WTC11 (cell line): ENCODE results near the gene PPP1R14B. TPM values are rescaled to one million over a fixed set of nuclear protein-coding genes. Genes with fewer than 3 reads are reported as not detected.

Experiments
- ATAC-seq: fragments of 200-7000 bp; cut with Tn5 transposase; 2 replicates; pipeline ENCODE4 v1.10.0; 2021; ENCODE audit warnings: mild to moderate bottlenecking, moderate library complexity
- CTCF ChIA-PET: fragments of 300-600 bp; sonication (Branson Sonifier 250); formaldehyde crosslinking; loops from one replicate; lab custom pipeline; 2021; ENCODE audit warnings: antibody characterized with exemption; lab: Charles Lee
- POLR2A ChIA-PET: fragments of 350-600 bp; sonication (Branson Sonifier 250); formaldehyde crosslinking; loops from one replicate; lab custom pipeline; 2021; ENCODE audit warnings: antibody characterized with exemption; lab: Charles Lee
- DNase-seq: peaks from one replicate; pipeline ENCODE4 v3.0.0; 2021; ENCODE audit warnings: low spot score
- H3K27ac Mint-ChIP-seq: 2 replicates; pipeline ENCODE4 v1.8.0; 2021; ENCODE audit warnings: mixed read lengths
- H3K27me3 Mint-ChIP-seq: 2 replicates; pipeline ENCODE4 v1.8.0; 2021; ENCODE audit warnings: low read depth, mild to moderate bottlenecking, moderate library complexity, mixed read lengths
- H3K36me3 Mint-ChIP-seq: 2 replicates; pipeline ENCODE4 v1.8.0; 2021; ENCODE audit warnings: mixed read lengths
- H3K4me1 Mint-ChIP-seq: 2 replicates; pipeline ENCODE4 v1.8.0; 2022; ENCODE audit warnings: mixed read lengths
- H3K4me3 Mint-ChIP-seq: 2 replicates; pipeline ENCODE4 v1.8.0; 2021; ENCODE audit warnings: mild to moderate bottlenecking, moderate library complexity, mixed read lengths
- H3K9me3 Mint-ChIP-seq: 2 replicates; pipeline ENCODE4 v1.8.0; 2021; ENCODE audit warnings: mixed read lengths
- CBFB ChIP-seq: sonication (generic); formaldehyde crosslinking; IDR thresholded peaks from 2 replicates; pipeline ENCODE4 v1.8.1; 2022; ENCODE audit warnings: mild to moderate bottlenecking, low read depth, missing genetic modification reagents
- JAZF1 ChIP-seq: fragments of 250-450 bp; sonication (Bioruptor Pico); IDR thresholded peaks from 2 replicates; pipeline ENCODE4 v1.9.0; 2021; ENCODE audit warnings: moderate library complexity, mild to moderate bottlenecking, inconsistent platforms
- JUN ChIP-seq: sonication (generic); formaldehyde crosslinking; IDR thresholded peaks from 2 replicates; pipeline ENCODE4 v1.8.0; 2023; ENCODE audit warnings: mild to moderate bottlenecking, missing genetic modification reagents
- NFE2L1 ChIP-seq: sonication (generic); formaldehyde crosslinking; IDR thresholded peaks from 2 replicates; pipeline ENCODE4 v1.8.1; 2023; ENCODE audit warnings: missing genetic modification reagents
- OVOL2 ChIP-seq: fragments of 250-450 bp; sonication (Bioruptor Pico); IDR thresholded peaks from 2 replicates; pipeline ENCODE4 v1.9.0; 2021; ENCODE audit warnings: mild to moderate bottlenecking, borderline replicate concordance
- RELA ChIP-seq: sonication (generic); formaldehyde crosslinking; IDR thresholded peaks from 2 replicates; pipeline ENCODE4 v1.8.1; 2022; ENCODE audit warnings: missing genetic modification reagents, mild to moderate bottlenecking, borderline replicate concordance
- RORB ChIP-seq: fragments of 250-450 bp; sonication (Bioruptor Pico); IDR thresholded peaks from 2 replicates; pipeline ENCODE4 v1.9.0; 2021; ENCODE audit warnings: mild to moderate bottlenecking
- SMAD3 ChIP-seq: sonication (generic); formaldehyde crosslinking; IDR thresholded peaks from 2 replicates; pipeline ENCODE4 v1.8.0; 2022; ENCODE audit warnings: missing genetic modification reagents, mild to moderate bottlenecking, borderline replicate concordance
- SOX15 ChIP-seq: fragments of 250-450 bp; sonication (Bioruptor Pico); IDR thresholded peaks from 2 replicates; pipeline ENCODE4 v1.9.0; 2021; ENCODE audit warnings: mild to moderate bottlenecking
- SP1 ChIP-seq: sonication (generic); formaldehyde crosslinking; conservative IDR thresholded peaks from 2 replicates; pipeline ENCODE4 v1.8.1; 2022; ENCODE audit warnings: missing genetic modification reagents
- ZNF423 ChIP-seq: fragments of 250-450 bp; sonication (Bioruptor Pico); IDR thresholded peaks from 2 replicates; pipeline ENCODE4 v2.1.2; 2022; ENCODE audit warnings: mild to moderate bottlenecking, moderate library complexity
- total RNA-seq: library from RNA; stranded (reverse); gene quantifications from 3 replicates; pipeline ENCODE4 v1.2.3, GENCODE V29; 2021
- TF ChIP-seq, protein P1 (sequence below): sonication (generic); formaldehyde crosslinking; IDR thresholded peaks from 2 replicates; pipeline ENCODE4 v1.8.0; 2022; ENCODE audit warnings: mild to moderate bottlenecking, missing genetic modification reagents
- TF ChIP-seq, protein P2 (sequence below): sonication (generic); formaldehyde crosslinking; IDR thresholded peaks from 2 replicates; pipeline ENCODE4 v1.8.0; 2022; ENCODE audit warnings: missing genetic modification reagents
- TF ChIP-seq, protein P3 (sequence below): fragments of 250-450 bp; sonication (Bioruptor Pico); IDR thresholded peaks from 2 replicates; pipeline ENCODE4 v1.9.0; 2021; ENCODE audit warnings: moderate library complexity, mild to moderate bottlenecking, inconsistent platforms, borderline replicate concordance
- TF ChIP-seq, protein P4 (sequence below): fragments of 200-600 bp; IDR thresholded peaks from 2 replicates; pipeline ENCODE4 v1.8.0; 2022; ENCODE audit warnings: antibody characterized with exemption
- TF ChIP-seq, protein P5 (sequence below): sonication (generic); formaldehyde crosslinking; IDR thresholded peaks from 2 replicates; pipeline ENCODE4 v1.8.0; 2023; ENCODE audit warnings: mild to moderate bottlenecking, missing genetic modification reagents
- TF ChIP-seq, protein P6 (sequence below): sonication (generic); formaldehyde crosslinking; IDR thresholded peaks from 2 replicates; pipeline ENCODE4 v1.8.1; 2022; ENCODE audit warnings: mild to moderate bottlenecking, missing genetic modification reagents, moderate library complexity, borderline replicate concordance
- TF ChIP-seq, protein P7 (sequence below): fragments of 250-450 bp; sonication (Bioruptor Pico); IDR thresholded peaks from 2 replicates; pipeline ENCODE4 v1.9.0; 2021; ENCODE audit warnings: mild to moderate bottlenecking

The PPP1R14B gene
- total RNA-seq, 1 experiment from 2014 or later: 471 TPM

DNA sequence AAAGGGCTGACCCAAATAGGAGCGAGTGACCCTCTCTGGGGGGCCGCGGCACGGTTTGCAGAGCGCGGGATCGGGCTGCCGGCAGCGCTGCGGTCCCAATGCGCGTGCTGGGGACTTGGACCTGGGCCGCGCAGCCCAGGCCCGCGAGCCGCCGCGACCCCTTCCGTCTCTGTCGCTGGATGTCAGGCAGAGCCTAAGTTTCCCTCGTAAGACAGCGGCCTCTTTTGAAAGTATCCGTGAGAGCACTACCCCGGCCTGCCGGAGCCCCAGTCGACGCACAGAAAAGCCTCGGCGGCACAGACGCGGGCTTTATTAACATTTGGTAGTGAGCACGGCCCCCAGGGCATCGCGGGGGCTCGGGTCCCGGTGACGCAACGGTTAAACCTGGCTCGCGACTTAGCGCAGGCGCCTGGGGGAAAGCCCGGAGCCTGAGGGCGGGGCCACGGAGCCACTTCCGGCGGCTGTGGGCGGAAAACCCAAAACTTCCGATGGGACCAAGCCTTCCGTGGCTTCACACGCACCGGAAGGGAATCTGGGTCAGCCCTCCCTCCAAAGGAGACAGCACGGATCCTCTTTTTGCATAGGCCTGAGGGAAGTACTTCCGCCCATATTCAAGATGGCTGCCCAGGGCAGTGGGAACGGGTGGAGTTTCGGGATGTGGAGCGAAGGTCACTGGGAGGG, 22.9 kb upstream of the PPP1R14B start (continued):
- TF ChIP-seq SP1: peak; percentile 99
- TF ChIP-seq, protein P1, sequence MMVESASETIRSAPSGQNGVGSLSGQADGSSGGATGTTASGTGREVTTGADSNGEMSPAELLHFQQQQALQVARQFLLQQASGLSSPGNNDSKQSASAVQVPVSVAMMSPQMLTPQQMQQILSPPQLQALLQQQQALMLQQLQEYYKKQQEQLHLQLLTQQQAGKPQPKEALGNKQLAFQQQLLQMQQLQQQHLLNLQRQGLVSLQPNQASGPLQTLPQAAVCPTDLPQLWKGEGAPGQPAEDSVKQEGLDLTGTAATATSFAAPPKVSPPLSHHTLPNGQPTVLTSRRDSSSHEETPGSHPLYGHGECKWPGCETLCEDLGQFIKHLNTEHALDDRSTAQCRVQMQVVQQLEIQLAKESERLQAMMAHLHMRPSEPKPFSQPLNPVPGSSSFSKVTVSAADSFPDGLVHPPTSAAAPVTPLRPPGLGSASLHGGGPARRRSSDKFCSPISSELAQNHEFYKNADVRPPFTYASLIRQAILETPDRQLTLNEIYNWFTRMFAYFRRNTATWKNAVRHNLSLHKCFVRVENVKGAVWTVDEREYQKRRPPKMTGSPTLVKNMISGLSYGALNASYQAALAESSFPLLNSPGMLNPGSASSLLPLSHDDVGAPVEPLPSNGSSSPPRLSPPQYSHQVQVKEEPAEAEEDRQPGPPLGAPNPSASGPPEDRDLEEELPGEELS (CRISPR knock-in tag): no peak; the same call in 1 of the 2 replicates
- TF ChIP-seq, protein P2, sequence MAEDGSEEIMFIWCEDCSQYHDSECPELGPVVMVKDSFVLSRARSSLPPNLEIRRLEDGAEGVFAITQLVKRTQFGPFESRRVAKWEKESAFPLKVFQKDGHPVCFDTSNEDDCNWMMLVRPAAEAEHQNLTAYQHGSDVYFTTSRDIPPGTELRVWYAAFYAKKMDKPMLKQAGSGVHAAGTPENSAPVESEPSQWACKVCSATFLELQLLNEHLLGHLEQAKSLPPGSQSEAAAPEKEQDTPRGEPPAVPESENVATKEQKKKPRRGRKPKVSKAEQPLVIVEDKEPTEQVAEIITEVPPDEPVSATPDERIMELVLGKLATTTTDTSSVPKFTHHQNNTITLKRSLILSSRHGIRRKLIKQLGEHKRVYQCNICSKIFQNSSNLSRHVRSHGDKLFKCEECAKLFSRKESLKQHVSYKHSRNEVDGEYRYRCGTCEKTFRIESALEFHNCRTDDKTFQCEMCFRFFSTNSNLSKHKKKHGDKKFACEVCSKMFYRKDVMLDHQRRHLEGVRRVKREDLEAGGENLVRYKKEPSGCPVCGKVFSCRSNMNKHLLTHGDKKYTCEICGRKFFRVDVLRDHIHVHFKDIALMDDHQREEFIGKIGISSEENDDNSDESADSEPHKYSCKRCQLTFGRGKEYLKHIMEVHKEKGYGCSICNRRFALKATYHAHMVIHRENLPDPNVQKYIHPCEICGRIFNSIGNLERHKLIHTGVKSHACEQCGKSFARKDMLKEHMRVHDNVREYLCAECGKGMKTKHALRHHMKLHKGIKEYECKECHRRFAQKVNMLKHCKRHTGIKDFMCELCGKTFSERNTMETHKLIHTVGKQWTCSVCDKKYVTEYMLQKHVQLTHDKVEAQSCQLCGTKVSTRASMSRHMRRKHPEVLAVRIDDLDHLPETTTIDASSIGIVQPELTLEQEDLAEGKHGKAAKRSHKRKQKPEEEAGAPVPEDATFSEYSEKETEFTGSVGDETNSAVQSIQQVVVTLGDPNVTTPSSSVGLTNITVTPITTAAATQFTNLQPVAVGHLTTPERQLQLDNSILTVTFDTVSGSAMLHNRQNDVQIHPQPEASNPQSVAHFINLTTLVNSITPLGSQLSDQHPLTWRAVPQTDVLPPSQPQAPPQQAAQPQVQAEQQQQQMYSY (CRISPR knock-in tag): no peak; the same call in 1 of the 2 replicates
- TF ChIP-seq SMAD3 (CRISPR knock-in tag): no peak; the same call in 1 of the 2 replicates
- TF ChIP-seq, protein P3, sequence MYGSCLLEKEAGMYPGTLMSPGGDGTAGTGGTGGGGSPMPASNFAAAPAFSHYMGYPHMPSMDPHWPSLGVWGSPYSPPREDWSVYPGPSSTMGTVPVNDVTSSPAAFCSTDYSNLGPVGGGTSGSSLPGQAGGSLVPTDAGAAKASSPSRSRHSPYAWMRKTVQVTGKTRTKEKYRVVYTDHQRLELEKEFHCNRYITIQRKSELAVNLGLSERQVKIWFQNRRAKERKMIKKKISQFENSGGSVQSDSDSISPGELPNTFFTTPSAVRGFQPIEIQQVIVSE: no peak
- no peak for TF ChIP-seq JUN
- no peak for TF ChIP-seq SOX15 (CRISPR knock-in tag)
- TF ChIP-seq, protein P4, sequence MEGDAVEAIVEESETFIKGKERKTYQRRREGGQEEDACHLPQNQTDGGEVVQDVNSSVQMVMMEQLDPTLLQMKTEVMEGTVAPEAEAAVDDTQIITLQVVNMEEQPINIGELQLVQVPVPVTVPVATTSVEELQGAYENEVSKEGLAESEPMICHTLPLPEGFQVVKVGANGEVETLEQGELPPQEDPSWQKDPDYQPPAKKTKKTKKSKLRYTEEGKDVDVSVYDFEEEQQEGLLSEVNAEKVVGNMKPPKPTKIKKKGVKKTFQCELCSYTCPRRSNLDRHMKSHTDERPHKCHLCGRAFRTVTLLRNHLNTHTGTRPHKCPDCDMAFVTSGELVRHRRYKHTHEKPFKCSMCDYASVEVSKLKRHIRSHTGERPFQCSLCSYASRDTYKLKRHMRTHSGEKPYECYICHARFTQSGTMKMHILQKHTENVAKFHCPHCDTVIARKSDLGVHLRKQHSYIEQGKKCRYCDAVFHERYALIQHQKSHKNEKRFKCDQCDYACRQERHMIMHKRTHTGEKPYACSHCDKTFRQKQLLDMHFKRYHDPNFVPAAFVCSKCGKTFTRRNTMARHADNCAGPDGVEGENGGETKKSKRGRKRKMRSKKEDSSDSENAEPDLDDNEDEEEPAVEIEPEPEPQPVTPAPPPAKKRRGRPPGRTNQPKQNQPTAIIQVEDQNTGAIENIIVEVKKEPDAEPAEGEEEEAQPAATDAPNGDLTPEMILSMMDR: no peak
- no peak for TF ChIP-seq RORB (CRISPR knock-in tag)
- TF ChIP-seq, protein P5, sequence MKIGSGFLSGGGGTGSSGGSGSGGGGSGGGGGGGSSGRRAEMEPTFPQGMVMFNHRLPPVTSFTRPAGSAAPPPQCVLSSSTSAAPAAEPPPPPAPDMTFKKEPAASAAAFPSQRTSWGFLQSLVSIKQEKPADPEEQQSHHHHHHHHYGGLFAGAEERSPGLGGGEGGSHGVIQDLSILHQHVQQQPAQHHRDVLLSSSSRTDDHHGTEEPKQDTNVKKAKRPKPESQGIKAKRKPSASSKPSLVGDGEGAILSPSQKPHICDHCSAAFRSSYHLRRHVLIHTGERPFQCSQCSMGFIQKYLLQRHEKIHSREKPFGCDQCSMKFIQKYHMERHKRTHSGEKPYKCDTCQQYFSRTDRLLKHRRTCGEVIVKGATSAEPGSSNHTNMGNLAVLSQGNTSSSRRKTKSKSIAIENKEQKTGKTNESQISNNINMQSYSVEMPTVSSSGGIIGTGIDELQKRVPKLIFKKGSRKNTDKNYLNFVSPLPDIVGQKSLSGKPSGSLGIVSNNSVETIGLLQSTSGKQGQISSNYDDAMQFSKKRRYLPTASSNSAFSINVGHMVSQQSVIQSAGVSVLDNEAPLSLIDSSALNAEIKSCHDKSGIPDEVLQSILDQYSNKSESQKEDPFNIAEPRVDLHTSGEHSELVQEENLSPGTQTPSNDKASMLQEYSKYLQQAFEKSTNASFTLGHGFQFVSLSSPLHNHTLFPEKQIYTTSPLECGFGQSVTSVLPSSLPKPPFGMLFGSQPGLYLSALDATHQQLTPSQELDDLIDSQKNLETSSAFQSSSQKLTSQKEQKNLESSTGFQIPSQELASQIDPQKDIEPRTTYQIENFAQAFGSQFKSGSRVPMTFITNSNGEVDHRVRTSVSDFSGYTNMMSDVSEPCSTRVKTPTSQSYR (CRISPR knock-in tag): no peak
- TF ChIP-seq ZNF423 (CRISPR knock-in tag): no peak
- no peak for TF ChIP-seq RELA (CRISPR knock-in tag)
- no peak for TF ChIP-seq JAZF1 (CRISPR knock-in tag)

DNA sequence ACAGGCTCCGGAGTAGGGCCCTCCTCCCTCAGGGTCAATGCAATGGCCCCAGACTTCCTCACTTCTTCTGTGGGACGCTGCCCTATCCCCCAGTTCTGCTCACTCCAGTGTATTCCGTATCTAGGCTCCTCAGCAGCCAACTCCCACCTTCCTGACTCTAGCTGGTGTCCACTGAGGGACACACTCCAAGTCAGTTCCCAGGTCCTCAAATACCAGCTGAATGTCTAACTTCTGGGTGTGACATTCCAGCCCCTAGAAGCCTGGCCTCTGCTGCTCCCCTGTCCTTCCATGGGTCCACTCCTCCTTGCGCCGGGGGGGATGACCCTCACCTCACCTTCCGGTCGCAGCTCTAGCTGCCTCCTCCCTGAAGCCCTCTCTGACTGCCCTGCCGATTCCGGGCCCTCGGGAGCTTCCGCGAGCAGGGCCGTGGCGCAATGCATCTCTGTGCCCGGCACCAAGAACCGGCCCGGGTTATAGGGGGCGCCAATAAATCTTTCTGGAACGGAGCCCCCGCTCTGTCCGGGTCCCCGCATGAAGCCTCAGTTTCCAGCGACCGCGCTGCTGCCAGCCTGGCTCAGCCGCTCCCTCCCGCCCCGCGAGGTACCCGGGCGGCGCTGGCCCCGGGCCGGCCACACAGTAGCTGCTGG, 22.3 kb upstream of the PPP1R14B start:
- POLR2A ChIA-PET: interaction anchor here (0.6 to 3.9 kb wide), 10 partner anchors 13 to 84 kb away, joined by 3 to 25 read pairs (median 5); partner anchors contain the start of genes BAD, FKBP2, GPR137 and PLCB3
- H3K4me1 Mint-ChIP-seq: peaks cover 19% of the 10 kb centered on the region
- CTCF ChIA-PET: interaction anchor here (0.6 to 6.2 kb wide), 12 partner anchors 15 to 86 kb away, joined by 3 to 75 read pairs (median 10); partner anchors contain the start of genes BAD, CATSPERZ, ESRRA and FKBP2
- ATAC-seq (peak; percentile 3), DNase-seq (peak; percentile 49)
- H3K36me3 Mint-ChIP-seq: peaks cover 13% of the 10 kb centered on the region
- H3K27me3 Mint-ChIP-seq: no peaks in the 10 kb centered on the region
- peak overlapping the region; percentile 99 for H3K4me3 Mint-ChIP-seq
- no peaks in the 10 kb centered on the region for H3K9me3 Mint-ChIP-seq
- H3K27ac Mint-ChIP-seq: peak overlapping the region; percentile 99
- TF ChIP-seq NFE2L1 (CRISPR knock-in tag): no peak
- TF ChIP-seq, protein P4: no peak
- TF ChIP-seq OVOL2 (CRISPR knock-in tag): no peak
- TF ChIP-seq CBFB (CRISPR knock-in tag): no peak
- TF ChIP-seq, protein P6, sequence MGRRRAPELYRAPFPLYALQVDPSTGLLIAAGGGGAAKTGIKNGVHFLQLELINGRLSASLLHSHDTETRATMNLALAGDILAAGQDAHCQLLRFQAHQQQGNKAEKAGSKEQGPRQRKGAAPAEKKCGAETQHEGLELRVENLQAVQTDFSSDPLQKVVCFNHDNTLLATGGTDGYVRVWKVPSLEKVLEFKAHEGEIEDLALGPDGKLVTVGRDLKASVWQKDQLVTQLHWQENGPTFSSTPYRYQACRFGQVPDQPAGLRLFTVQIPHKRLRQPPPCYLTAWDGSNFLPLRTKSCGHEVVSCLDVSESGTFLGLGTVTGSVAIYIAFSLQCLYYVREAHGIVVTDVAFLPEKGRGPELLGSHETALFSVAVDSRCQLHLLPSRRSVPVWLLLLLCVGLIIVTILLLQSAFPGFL (CRISPR knock-in tag): no peak
- TF ChIP-seq, protein P7, sequence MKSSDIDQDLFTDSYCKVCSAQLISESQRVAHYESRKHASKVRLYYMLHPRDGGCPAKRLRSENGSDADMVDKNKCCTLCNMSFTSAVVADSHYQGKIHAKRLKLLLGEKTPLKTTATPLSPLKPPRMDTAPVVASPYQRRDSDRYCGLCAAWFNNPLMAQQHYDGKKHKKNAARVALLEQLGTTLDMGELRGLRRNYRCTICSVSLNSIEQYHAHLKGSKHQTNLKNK (CRISPR knock-in tag): no peak
